ENCODE data around the gene WDR82.

WDR82 gene

GRCh38 chr3:52306978-52307377 is 28.5 kb upstream of the WDR82 start:
- DNase-seq (ENCODE audit: low read depth) = no peak

GRCh38 chr3:52305926-52306325 is 27.5 kb upstream of the WDR82 start:
- DNase-seq (ENCODE audit: low read depth) = no peak

GRCh38 chr3:52303811-52304210 is 25.4 kb upstream of the WDR82 start:
- DNase-seq (ENCODE audit: low read depth) = no peak

GRCh38 chr3:52302426-52303145 is 24.1 kb upstream of the WDR82 start:
- no peak for DNase-seq (ENCODE audit: low read depth)

GRCh38 chr3:52299879-52300611 is 21.6 kb upstream of the WDR82 start:
- no peak for DNase-seq (ENCODE audit: low read depth)

GRCh38 chr3:52299247-52299878 is 20.9 kb upstream of the WDR82 start:
- DNase-seq (ENCODE audit: low read depth) = no peak

- DNase-seq (ENCODE audit: low read depth) = no peak
These were observed 20.0 kb upstream of the WDR82 start for GRCh38 chr3:52298149-52299098.

GRCh38 chr3:52297242-52298148 is 19.0 kb upstream of the WDR82 start:
- no peak for DNase-seq (ENCODE audit: low read depth)

- no peak for DNase-seq (ENCODE audit: low read depth)
These were observed 17.3 kb upstream of the WDR82 start for GRCh38 chr3:52295671-52296208.

- no peak for DNase-seq (ENCODE audit: low read depth)
These were observed 16.1 kb upstream of the WDR82 start for GRCh38 chr3:52294320-52295150.

GRCh38 chr3:52293491-52294319 is 15.3 kb upstream of the WDR82 start:
- no peak for DNase-seq (ENCODE audit: low read depth)

- DNase-seq (ENCODE audit: low read depth) = no peak
These were observed 14.0 kb upstream of the WDR82 start for GRCh38 chr3:52292247-52293065.

- no peak for DNase-seq (ENCODE audit: low read depth)
These were observed 13.2 kb upstream of the WDR82 start for GRCh38 chr3:52291508-52292181.

- no peak for DNase-seq (ENCODE audit: low read depth)
These were observed 12.4 kb upstream of the WDR82 start for GRCh38 chr3:52290596-52291507.

- DNase-seq (ENCODE audit: low read depth) = no peak
These were observed 11.5 kb upstream of the WDR82 start for GRCh38 chr3:52289747-52290595.
